GM21447 (cell line): ENCODE results near the gene CYP4F11.
"Not testable (repeated sequence)": the region's sequence is repeated elsewhere in the genome, so short reads cannot be mapped to it uniquely, and the experiment has no call there.

ENCODE experiments used
- ATAC-seq: cut with Tn5 transposase; IDR thresholded peaks from one replicate; pipeline ENCODE4 v1.9.1; 2021; ENCODE audit not compliant: unreplicated experiment

CYP4F11 gene

GRCh38 chr19:15923702-15924101 is 10.6 kb downstream of the CYP4F11 start:
- ATAC-seq, result no peak

GRCh38 chr19:15922021-15922420 is 12.3 kb downstream of the CYP4F11 start:
- ATAC-seq, result no peak

- ATAC-seq, result no peak
Observed at GRCh38 chr19:15919243-15919642, 15.1 kb downstream of the CYP4F11 start.

GRCh38 chr19:15915109-15915508 is 19.2 kb downstream of the CYP4F11 start:
- no peak for ATAC-seq

DNA sequence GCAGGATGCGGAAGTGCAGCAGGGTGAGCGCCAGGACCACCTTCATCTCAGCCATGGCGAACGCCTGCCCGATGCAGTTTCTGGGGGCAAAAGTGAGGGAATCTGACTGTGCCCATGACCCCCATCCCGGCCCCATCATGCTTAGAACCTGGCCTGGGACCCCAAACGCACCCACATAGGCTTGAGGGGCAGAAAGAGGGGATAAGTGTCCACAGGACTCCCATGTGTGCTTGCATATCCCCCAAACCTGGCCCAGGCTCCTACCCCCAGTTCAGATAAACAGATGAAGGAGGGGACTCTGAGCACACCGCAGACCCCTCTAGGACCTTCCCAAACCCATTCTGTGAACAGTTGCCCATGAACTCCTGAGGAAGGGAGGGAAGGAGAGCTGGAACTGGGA is 20.5 kb downstream of the CYP4F11 start:
- ATAC-seq, result no peak

GRCh38 chr19:15913384-15913783 is 20.9 kb downstream of the CYP4F11 start:
- no peak for ATAC-seq

GRCh38 chr19:15911599-15912235 is 22.6 kb downstream of the CYP4F11 start:
- ATAC-seq, result no peak

DNA sequence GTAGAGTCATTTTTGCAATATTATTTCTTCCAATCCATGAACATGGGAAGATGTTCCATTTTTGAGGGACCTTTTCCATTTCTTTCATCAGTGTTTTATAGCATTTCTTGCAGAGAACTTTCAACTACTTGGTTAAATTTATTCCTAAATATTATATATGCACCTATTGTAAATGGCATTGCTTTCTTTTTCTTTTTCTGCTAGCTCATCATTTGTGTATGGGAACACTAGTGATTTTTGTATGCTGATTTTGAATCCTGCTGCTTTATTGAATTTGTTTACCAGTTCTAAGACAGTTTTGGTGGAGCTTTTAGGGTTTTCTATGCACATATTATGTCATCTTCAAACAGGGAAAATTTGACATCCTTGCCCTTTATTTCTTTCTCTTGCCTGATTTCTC is 29.3 kb downstream of the CYP4F11 start:
- ATAC-seq, result no peak

GRCh38 chr19:15902898-15903297 is 31.4 kb downstream of the CYP4F11 start:
- not testable (repeated sequence) for ATAC-seq

DNA sequence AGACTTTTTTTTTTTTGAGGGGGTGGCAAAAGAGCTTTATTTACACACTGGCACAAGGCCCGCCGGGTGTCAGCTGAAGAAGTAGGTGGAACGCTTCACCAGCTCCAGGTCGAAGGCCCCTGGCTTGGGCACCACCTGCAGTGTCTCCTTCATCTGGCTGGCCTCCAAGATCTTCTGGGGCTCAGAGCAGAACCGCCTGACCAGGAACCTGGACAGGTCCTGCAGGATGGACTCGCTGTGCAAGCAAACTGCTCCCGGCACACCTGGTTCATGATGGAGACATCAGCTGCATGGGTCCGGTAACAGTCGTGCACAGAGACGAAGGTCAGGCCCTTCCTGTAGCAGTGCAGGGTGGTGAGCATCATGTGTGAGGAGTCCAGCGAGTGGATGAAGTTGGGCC is 32.1 kb downstream of the CYP4F11 start:
- ATAC-seq, result no peak

DNA sequence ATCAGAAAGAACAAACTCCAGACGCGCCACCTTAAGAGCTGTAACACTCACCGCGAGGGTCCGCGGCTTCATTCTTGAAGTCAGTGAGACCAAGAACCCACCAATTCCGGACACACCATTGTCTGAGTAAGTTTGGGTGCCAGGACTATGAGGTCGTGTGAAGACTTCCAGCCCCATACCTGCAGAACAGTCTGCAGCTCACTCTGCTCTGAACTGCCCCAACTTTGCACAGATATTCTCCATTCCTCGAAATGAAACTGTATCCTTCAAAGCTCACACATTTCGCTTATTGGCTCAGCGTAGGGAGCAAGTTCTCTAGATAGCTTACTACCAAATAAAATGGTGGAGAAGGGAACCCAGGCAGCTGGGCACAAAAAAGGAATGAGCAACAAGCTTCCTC is 33.8 kb downstream of the CYP4F11 start:
- ATAC-seq, result no peak

- ATAC-seq, result not testable (repeated sequence)
Observed at GRCh38 chr19:15900032-15900431, 34.3 kb downstream of the CYP4F11 start.

GRCh38 chr19:15899561-15899960 is 34.8 kb downstream of the CYP4F11 start:
- ATAC-seq, result not testable (repeated sequence)

DNA sequence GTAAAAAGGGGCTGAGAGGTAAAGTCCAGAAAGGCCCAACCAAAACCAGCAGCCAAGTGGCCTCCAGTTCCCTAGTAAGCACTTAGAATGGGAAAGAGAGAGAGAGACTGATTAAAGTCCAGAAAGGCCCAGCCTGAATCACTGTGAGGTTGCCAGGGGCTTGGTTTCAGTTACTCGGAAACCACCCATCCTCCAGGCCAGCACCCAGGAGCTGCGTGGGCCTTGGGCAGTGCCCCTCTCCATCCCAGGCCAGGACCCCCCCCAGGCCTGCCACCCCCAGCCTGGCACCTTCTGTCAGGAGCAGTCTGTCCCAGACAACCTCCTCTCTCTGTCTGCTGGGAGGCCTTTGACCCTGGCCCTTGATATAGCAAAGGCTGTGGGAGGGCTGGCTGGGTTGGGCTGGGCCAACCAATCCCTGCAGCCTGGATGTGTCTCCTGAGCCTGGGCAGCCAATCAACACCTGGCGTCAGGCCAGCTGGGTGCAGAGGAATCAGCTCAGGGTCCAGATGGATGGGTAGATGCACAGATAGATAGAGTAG is 36.5 kb downstream of the CYP4F11 start, which contains the start of gene CYP4F2:
Gene CYP4F2 (minus strand): TSS at position 337 of the 539 bp plus-strand sequence. CDS start 463 bp downstream, outside the sequence.
- ATAC-seq, result no peak

- ATAC-seq, result no peak
Observed at GRCh38 chr19:15897026-15897737, 37.1 kb downstream of the CYP4F11 start.

GRCh38 chr19:15895876-15896430 is 38.4 kb downstream of the CYP4F11 start:
- ATAC-seq, result no peak

GRCh38 chr19:15894359-15894758 is 40.0 kb downstream of the CYP4F11 start:
- no peak for ATAC-seq

DNA sequence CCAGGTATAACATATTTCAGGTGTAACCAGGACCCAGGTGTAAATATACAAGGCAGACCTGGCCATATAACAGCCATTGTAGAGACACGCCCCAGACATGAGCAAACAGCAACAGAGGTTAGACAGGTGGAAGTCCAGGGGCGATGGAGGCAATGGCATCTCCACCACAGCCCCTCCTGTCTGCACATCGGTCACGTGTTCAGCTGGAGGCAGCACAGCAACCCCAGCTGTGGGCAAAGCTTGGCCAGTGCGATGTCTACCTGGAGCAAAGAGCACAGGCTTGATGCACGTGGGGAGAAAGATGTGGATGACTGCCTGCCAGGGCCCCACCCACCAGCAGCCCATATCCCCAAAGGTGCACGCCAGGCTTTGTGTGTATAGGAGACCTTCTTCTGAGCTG is 40.9 kb downstream of the CYP4F11 start:
- no peak for ATAC-seq

GRCh38 chr19:15892012-15892411 is 42.3 kb downstream of the CYP4F11 start:
- no peak for ATAC-seq

GRCh38 chr19:15891434-15891833 is 42.9 kb downstream of the CYP4F11 start:
- no peak for ATAC-seq

DNA sequence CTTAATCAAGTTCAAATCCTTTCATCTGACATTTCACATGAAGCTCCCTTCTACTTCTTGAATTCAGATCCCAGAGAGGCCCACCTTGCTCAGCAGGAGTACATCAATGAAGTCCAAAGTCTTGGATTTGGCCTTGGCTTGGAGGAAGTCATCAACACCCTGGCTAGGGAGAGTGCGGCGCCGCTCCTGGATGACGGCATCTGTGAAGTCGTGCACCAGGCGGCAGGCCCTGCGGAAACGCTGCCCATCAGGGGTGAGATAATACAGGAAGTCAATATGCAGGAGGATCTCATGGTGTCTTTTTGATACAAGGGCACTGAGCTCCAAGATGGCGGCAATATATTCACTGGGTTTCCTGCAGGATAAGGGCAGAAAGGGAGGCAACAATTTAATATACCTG is 45.0 kb downstream of the CYP4F11 start:
- ATAC-seq, result not testable (repeated sequence)

DNA sequence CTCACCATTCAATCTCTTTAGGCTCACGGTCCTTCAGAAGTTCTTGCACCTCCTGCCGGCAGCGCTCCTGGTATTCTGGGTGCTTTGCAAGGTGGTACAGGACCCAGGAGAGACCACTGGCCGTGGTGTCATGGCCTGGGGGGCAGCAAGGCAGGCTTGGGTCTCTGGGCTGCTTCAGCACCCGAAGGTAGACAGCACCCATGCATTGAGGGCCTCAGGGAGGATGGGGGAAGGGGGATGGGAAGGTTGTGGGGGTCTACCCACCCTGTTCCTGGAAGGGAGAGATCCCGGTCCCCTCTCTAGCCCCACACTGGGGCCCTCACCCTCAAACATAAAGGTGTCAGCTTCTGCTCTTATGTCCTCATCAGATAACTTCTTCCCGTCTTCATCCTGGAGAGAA is 48.4 kb downstream of the CYP4F11 start:
- ATAC-seq, result no peak
